Measurements from ENCODE around the gene HTT. TPM values are rescaled to one million over a fixed set of nuclear protein-coding genes. Genes with fewer than 3 reads are reported as not detected.

Gene HTT
- total RNA-seq, 1 experiment from 2014 or later, result 10.4 TPM

DNA sequence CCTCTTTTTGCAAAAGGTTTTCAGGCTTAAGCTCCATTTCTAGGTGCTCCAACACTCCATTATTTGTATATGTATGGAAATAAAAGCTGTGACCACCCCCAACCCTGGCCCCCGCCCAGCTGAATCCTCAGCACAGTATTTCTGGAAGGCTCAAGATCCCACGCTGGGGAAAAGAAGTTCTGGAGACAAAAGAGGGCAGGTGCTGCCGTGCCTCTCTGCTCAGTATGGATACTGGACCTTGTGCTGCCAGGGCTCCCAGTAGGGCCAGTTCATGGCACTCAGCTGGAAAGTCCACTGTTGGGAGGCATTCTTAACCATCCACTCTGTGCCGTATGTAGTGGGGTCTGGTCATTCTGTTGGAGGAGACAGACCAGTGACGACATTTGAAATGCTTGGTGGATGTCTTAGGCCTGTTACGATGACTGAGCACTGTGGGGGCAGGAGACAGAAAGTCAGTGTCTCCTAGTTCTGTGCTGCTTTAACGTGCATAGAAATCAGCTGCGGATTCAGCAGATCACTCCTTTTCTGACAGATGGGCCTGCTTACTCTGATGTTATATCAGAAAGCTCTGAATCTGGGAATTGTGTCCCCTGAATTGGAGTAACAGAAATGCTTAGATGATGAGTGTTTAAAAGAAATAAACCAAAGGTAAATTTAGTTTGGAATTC is 126.1 kb downstream of the HTT start:
- DNase-seq (ENCODE audit: low read depth), result no peak

DNA sequence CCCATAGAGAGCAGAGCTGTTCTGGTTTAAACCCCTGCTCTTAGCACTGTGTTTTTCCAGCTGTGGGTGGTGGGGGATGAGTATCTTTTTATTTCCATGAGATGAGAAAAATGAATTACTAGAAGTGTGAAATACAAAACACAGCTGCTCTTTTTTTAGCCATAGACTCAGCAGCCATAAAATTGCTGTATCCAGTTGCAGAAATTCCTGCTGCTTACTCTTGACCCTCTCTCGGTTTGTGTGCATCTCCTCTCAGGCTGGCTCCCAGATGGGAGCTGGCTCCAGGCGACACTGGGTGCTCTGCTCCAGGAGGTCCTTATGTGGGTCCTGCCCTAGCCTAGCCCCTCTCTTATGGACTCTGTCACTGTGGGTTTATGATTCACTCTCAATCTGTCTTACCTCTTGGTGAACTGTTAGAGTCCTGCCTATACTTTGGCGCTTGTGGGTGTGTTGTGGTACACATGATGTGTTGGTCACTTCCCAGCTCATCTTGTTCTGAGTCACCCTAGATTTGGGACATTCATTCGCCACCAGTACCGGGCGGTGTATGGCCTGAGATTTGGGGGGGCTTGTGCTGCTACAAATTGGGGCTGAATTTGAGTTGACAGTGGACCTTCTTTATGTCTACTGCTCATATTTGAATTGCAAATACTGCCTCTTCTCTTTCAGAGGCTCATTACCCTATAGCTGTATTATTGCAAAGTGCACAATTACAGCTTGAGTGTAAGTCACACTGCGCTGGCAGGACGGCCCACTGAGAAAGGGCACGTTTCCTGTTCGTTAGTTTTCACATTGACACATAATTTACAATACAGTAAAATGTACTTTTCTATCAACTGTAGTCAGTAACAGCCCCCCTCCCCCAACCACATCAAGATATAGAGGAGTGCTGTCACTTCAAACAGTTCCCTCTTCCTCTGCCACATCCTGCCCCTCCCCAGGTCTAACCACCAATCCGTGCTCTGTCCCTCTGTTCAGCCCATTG is 127.5 kb downstream of the HTT start:
- peak; percentile 10 for DNase-seq (ENCODE audit: low read depth)

DNA sequence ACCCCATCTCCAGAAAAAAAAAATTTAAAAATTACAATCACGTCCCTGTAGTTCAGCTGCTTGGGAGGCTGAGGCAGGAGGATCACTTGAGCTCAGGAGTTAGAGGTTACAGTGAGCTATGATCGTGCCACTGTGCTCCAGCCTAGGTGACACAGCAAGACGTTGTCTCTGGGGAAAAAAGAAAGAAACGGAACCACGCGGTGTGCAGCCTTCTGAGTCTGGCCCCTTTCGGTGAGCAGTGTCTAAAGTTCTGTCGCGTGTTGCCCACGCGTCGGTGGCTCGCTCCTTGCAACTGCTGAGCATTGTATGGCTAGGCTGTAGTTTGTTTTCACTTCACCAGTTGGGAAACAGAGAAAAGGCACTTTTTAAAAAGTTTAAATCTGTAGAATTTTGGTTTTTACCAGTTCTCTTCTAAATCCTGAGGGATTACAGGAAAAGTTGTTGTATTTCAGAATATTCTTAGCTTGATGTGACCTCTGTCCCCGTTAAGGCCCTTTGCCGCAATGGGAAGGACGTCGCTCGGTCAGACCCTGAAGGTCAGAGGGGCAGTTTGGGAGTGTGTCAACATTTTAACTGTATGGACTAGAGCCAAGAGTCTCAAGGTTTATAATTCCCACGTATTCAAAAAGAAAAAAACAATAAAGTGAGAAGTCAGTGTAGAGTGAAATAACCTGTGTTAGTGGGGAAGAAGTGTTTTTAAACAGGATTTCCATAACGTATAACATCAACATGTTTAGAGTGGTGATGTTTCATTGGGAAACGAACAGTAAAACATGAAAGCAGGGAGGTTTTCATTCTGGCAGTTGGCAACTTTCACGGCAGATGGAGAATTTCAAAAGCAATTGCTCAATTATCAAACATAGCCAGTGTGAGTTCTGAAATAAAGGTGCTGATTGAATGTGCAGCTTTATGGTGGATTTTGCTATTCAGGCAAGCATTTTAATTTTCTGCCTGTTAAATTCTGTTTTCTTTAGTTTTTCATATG is 128.6 kb downstream of the HTT start:
- no peak for DNase-seq (ENCODE audit: low read depth)

DNA sequence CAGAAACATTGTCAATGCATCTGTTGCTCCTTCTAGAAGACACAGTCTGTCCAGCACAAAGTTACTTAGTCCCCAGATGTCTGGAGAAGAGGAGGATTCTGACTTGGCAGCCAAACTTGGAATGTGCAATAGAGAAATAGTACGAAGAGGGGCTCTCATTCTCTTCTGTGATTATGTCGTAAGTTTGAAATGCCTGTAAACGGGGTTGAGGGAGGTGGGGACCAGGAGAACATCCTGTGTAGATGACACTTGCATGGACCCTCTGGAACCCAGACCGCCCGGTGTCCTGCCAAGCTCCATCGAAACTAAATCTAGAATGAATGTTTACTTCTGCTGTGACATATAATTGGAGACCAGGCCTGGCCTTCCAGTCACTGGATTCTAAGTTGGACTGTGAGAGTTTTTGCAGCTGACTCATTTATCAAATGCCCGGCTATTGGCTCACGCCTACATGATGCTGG is 129.5 kb downstream of the HTT start:
- DNase-seq (ENCODE audit: low read depth), result no peak

DNA sequence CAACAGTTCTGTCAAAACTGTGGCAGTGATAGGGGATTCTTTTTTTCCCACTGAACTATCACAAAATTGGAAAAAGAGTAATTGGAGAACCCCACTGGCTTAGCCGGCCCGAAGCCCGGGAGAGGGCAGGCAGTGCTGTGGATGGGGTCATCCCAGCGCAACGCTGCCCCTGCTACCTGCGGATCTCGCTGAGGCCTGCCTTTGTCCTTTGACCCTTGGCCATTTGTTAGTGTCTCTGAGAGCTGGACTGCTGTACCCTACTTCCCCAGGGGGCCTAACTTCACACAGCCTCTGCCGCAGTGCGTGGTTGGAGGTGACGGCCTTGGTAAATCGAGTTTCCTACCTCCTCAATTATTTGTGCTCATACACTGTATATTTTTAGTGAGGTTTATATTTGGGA is 131.5 kb downstream of the HTT start:
- no peak for DNase-seq (ENCODE audit: low read depth)

DNA sequence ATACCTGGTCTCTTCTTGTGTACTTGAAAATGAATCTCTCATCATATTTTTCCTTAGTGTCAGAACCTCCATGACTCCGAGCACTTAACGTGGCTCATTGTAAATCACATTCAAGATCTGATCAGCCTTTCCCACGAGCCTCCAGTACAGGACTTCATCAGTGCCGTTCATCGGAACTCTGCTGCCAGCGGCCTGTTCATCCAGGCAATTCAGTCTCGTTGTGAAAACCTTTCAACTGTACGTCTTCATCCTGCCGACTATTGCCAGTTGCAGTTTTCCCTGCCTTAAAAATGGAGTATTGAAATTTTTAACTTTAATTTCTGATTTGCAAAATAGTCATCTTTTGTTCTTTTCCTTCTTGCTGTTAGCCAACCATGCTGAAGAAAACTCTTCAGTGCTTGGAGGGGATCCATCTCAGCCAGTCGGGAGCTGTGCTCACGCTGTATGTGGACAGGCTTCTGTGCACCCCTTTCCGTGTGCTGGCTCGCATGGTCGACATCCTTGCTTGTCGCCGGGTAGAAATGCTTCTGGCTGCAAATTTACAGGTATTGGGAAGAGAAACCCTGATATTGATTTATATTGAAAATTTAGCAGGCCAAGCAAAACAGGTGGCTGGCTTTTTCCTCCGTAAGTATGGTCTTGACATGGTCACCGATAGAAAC is 132.1 kb downstream of the HTT start:
- no peak for DNase-seq (ENCODE audit: low read depth)

DNA sequence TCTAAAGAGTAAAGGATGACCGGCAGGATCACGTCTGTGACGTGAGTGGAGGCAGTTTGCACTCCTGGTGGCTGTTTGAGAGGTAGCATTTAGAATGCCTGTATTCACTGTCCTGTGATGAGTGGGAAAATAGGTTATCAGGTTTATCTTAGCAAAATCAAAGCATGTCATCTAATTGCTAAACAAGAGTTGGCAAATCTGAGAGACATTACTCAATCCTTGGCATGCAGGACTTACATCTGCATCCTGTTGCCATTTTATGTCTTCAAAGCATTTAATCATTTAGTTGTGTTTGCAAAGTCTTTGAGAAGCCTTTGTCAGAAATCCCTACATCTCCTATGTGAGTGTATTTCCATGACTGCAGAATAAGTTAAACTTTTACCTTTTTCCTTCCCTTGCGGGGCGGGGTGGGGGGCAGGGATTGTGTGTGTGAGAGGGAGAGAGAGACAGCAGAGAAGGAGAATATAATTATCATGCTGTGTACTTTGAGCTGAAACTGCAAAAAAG is 133.1 kb downstream of the HTT start:
- no peak for DNase-seq (ENCODE audit: low read depth)

DNA sequence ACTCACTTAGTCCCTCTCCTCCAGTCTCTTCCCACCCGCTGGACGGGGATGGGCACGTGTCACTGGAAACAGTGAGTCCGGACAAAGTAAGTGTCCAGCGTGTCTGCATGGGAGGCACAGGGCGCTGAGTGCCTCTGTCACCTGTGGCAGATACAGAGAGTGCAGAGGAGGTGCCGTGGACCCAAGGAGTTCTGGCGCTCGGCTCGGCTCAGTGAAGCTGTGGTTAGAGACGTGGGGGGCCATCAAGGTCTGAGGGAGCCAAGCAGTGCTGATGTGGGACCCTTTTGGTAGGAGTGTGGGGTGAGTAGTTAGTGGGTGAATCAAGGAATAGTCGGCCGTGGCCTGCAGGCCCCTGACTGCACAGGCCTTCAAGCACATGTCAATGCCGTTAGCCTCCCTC is 134.3 kb downstream of the HTT start:
- DNase-seq (ENCODE audit: low read depth), result no peak

DNA sequence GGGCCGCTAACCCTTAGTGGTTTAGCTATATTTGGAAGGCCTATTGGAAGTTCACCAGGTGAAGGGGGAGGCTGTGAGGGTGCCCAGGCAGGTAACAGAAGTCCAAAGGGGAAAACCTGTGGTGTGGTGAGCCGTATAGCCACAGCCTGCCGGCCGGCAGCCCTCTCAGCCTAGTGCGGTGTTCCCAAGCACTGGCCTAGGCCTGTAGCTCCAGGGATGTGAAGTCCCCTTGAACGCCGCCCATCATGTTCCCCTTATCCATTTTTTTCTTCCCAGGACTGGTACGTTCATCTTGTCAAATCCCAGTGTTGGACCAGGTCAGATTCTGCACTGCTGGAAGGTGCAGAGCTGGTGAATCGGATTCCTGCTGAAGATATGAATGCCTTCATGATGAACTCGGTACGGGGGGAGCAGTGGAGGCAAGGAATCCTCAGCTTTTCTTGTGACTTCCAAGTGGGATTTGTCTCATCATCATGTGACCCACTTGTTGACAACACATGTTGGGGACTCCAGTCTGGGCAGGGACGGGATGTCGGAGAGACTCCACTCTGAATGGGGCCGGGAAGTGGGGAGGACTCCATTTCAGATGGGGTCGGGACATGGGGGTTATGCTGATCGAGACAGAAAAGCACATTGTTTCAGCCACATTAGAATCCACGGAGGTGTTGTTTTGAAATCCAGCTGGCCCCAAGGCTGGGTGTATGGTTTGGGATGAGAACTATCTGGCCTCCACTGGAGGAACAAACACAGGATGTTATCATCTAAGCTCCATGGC is 135.3 kb downstream of the HTT start:
- no peak for DNase-seq (ENCODE audit: low read depth)

DNA sequence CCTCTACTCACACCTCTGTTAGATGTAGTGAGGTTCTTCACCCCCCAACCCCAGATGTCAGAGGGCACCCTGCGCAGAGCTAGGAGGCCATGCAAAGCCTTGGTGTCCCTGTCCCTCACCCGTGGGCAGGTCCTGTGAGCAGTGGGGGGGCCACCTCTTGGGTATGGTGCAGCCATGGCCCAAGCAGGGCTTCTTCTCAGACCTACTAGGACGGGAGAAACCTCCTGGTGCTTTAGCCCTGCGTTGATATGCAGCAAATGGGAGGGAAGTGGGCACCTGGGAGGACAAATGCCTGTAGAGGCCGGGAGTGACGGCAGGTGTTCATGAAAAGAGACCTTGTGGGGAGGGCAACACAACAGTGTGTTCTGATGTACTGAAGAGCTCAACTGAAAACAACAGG is 136.0 kb downstream of the HTT start:
- no peak for DNase-seq (ENCODE audit: low read depth)

DNA sequence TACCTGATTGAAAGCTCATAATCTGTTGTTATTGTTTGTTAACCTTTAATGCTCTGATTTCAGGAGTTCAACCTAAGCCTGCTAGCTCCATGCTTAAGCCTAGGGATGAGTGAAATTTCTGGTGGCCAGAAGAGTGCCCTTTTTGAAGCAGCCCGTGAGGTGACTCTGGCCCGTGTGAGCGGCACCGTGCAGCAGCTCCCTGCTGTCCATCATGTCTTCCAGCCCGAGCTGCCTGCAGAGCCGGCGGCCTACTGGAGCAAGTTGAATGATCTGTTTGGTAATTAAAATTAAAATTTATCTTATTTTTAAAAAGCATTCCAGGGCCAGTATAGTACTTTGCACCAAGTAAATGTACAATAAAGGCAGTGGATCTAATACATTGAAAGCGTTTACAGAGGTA is 137.4 kb downstream of the HTT start:
- DNase-seq (ENCODE audit: low read depth), result no peak

DNA sequence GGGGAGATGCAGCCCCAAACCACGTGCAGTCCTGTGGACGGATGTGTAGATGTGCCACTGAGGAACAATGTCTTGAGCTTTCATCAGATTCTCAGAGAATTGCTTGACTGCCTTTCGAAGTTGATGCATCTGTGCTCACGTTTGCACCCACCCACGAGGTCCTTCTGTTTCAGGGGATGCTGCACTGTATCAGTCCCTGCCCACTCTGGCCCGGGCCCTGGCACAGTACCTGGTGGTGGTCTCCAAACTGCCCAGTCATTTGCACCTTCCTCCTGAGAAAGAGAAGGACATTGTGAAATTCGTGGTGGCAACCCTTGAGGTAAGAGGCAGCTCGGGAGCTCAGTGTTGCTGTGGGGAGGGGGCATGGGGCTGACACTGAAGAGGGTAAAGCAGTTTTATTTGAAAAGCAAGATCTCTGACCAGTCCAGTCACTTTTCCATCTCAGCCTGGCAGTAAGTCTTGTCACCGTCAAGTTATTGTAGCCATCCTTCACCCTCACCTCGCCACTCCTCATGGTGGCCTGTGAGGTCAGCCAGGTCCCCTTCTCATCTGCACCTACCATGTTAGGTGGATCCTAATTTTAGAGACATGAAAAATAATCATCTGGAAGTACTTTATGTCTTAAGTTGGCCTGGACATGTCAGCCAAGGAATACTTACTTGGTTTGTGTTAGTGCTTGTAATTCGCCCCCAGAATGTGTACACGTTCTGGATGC is 138.1 kb downstream of the HTT start:
- no peak for DNase-seq (ENCODE audit: low read depth)

DNA sequence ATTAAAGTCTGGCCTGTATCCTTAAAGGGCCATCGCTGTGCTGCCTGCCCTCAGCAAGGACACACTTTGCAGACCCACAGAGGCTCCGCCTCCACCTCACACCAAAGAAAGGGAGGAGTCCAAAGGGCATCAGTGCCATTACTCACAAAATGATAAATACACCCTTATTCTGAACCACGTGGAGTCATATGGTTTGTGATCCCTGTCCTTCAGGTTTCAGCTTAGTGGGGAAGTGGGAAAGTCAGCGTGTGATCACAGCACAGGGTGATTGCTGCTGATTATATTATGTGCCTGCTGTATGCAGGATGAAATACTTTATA is 138.6 kb downstream of the HTT start:
- DNase-seq (ENCODE audit: low read depth), result no peak

DNA sequence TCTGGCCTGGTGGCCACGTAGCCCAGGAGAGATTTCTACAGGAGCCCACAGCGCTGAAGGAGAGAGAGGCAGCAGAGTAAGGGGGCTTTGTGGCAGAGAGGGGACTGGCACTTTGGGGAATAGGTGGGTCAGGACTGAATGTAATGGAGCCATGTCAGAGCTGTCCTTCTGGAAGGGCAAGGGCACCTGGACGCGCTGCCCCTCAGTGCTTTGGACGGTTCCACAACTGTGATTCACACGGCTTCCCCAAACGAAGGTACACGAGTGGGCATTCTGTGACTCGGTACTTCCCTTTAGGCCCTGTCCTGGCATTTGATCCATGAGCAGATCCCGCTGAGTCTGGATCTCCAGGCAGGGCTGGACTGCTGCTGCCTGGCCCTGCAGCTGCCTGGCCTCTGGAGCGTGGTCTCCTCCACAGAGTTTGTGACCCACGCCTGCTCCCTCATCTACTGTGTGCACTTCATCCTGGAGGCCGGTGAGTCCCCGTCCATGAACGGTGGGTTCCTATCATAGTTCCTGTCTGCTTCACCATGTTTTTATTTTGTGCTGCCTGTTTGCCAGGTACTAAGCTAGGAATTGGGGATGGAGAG is 139.3 kb downstream of the HTT start:
- DNase-seq (ENCODE audit: low read depth), result no peak

DNA sequence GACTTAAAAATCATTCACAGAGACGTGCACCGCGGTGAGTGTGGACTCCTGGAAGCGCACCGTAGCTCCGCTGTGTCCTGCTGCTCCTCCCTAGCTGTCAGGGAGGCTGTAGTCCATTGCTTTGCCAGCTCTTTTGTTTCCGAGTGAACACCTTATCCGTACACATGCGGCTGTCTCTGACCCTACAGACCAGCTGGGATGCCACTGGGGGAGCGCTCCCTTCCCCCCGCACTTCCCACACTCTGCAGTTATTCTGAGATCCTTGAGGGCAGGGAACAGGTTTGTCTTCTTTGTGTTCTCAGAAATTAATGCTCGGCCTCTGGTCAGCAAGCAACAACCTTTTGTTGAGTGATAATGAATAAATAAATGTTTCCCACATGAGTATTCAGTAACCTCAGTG is 140.8 kb downstream of the HTT start:
- no peak for DNase-seq (ENCODE audit: low read depth)

DNA sequence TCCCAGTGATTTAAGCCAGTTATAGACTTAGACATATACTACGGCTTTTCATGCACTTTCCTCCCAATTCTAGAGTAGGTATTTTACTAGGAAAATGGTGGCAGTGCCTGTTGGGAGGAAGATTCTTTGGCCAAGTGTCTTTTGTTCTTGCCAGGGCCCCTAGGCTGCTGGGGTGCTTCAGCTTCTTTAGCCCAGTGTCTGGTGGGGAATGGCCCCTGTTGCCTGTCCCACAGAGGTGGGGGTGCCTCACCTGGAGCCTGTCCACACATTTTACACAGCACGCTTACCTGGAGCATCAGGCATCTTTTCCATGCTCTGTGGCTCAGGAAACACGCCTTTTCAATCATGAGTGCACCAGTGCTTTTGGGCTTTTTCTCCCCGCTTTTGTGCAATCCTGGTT is 141.3 kb downstream of the HTT start:
- no peak for DNase-seq (ENCODE audit: low read depth)

DNA sequence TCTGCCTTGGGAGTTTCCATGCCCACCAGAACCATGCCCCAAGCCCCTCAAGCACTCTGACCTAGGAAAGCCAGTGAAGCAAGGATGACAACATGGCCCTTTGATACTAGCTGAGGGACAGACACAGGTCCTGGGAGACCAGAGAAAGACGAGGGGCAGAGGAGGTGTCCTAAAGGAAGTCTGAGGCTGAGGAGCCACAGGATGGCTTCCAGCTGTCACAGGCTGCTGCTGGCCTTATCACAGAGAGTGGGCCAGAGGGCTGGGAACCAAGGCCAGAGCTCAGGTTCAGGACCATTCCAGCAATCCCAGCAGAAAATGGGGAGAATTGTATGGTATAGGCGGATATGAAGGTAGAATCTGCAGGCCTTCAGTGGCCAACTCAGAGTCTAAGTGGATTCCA is 142.8 kb downstream of the HTT start:
- DNase-seq (ENCODE audit: low read depth), result no peak

DNA sequence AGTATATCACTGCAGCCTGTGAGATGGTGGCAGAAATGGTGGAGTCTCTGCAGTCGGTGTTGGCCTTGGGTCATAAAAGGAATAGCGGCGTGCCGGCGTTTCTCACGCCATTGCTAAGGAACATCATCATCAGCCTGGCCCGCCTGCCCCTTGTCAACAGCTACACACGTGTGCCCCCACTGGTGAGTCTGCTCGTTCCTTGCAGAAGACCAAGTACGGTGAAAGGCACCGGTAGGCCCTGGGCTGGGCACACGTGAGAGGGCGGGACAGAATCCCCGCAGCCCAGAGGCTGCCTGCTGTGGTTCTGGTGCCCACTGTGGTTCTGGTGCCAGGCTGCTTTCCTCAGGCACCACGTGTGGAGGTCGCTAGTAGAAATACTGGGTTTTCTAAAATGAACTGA is 143.3 kb downstream of the HTT start:
- no peak for DNase-seq (ENCODE audit: low read depth)

Data from Daoy (cell line).